Islet of Langerhans (tissue), 1 donor: ENCODE data around the gene CDH2.

ENCODE experiments used
- FAIRE-seq: peaks from one replicate; lab custom pipeline; 2011; peaks lifted over from hg19 to GRCh38; lab: Jason Lieb, UNC

CDH2 gene

DNA sequence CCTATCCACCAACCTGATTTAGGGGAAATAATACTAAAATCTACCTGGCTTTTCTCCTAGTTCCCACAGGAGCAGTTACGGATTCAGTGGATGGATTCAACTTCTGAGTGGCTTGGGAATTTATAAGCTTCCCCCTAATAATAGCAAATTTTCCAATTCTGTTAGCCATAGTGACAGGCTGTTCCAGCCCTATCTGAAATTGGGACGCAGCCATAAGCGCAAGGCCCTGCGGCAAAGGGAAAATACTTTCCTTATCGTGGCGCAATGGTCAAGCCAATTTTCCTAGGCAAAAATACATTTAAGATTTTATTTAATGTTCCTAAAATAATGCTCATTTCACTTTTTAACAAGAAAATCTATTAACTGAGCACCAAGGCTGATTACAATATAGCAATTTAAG, 49.7 kb downstream of the CDH2 start:
- no peak for FAIRE-seq

DNA sequence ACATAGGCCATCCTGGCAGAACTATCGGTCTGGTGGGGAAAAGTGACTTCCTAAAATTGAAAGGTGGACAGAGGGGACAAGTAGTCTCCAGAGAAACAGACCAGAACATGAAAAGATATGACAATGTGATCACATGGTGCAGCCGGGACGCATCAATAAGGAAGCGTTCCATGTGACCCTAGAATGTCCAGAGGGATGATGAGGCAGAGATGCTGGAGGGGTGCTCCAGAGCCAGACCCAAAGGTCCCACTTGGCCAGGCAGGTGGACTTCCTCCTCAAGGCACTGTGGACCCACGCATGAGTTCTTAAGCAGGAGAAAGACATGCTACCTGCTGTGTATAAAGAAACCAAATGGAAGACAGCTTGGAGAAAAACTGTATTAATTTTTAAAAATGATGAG, 50.2 kb downstream of the CDH2 start:
- FAIRE-seq: no peak

DNA sequence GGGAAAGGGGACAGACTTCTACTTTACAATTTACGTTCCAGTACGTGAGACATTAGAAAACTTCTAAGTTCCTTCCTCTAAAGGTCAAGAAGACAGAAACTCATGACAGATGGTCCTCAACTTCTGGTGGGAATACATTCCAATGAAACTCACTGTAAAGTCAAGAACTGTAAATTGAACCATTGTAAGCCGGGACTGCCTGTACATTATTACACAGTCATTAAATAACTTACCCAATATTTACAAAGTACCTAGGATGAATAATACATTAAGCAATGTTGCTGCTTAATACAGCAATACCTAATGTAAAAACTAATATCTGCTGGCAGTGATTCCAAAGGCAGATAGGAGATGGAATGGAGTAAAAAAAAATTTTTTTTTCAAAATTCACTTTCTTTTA, 51.9 kb downstream of the CDH2 start:
- no peak for FAIRE-seq

DNA sequence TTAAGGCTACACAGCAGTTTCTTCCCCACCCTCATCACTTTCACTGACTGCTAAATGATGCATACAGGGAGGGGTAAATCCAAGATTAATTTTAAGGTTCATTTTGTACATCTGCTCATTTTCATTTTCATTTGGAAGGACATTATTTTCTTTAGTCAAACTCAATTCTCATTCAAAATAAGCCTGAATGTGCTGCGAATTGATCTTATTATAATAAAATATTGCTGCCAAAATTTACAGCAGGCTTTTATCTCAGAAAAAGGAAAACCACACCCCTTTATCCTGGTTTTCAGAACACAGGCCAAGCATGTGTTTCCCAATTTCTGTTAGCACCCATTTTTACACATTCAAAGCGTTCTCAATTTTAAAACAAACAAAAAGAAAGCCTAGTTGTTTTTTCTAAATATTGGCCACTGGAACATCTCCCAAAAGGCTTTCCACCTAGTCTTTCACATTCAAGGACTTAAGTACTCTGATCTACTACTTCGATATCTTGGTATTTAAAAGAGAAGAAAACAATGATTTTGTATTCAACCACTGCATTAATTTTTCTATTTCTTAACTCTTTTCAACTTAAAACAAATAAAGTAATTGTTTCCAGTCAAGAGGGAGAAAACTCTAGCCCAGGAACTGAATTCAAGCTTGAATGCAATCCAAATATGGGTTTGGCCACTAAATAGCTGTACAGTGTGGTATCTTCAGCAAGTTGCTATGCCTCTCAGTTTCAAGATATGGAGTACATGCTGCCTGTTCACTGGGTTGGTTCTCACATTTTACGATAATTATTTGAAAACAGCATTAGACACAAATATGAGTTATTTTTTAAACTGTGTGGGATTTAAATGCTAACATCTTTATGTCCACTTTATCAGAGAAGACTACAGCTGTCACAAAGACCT, 52.5 kb downstream of the CDH2 start:
- peak; percentile 82 for FAIRE-seq

DNA sequence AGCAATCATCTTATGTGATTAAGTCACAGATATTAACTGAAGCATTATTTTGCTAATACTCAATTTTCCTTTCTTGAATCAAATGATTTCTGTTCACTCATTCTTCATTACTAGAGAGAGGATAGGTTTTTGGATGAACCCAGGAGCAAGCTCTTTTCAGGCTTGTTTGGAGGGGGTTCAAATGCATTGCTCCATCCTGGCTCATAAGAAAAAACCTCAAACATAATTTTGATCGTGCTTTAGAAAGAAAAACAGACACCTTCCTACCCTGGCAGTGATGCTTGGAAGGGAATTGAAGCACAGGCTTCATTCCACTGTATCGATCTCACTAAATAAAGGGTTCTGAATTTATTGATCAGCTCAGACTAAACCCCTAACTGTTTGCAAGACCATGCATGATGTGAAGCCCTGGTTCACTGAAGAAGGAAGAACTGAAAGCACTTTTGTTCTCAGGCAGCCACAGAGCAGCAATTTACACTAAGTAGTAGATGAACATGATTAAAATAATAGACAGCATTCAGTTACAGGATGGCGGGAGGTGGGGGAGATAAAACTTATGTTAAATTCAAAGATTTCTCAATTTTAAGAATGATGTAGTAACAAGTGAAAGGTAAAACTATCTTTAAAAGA, 53.4 kb downstream of the CDH2 start:
- no peak for FAIRE-seq

DNA sequence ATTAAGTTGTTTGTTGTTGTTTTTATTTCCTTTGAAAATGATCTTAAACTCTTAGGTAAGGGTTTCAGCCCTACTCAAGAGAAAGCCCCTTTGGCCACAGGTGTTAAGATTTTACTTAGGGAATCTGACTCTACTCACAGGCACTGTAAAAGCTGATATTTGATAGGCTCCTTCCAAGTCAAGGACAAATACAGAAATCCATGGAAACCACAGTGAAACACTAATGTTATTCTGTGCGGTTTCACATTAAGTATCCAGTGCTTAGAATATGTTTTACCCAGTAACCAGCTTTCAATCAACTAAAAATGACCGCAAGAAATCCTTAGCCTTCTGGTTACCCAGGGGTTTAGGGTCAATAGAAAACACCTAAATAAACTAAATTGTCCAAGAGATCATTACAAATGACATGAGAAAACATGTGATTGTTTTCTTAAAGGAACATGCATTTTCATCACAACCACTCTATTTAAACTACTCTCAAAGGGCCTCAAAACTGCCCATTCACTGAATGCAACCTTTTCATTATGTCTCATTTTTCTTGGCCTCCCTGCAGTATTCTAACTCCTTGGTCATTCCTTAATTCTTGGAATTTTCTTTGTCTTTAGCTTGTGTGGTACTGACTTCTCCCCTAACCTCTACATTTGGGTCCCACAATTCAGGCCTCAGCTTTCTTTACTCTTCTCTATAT, 56.0 kb downstream of the CDH2 start:
- FAIRE-seq: no peak

DNA sequence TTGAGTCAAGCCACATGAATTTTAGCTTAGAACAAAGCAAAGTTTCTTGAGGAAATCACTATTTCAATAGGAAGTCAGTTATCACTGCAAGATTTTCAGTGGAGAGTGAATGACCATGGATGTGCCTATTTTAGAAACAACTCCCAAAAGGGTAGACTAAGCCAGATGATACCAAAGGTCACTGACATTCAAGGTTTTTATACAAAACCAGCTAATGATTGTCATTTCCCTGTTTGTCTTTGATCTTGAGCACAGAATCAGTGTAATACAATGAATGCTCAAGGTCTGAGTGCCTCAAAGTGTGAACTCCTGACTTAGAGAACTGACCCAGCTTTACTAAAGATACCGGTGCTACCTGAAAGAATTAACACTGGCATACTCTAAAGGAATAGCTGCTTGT, 60.5 kb downstream of the CDH2 start:
- FAIRE-seq: no peak

DNA sequence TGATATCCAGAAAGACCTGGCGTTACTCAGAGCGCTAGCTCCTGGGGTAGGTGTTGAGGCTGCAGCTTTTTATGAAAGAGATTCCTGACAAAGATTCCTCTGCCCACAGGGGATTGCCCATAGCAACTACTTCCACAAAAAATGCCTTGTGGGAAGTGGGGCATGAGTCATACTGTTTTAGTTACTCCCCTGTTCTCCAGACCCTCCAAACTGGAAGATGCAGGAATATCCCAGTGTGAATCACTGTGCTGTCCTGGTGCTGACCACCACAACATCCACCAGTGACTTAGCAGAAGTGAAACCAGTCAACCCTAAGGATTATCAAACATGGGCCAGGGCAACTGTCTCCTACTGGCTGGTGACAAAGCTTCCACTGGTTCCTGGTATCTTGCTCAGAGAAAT, 61.8 kb downstream of the CDH2 start:
- FAIRE-seq: no peak

DNA sequence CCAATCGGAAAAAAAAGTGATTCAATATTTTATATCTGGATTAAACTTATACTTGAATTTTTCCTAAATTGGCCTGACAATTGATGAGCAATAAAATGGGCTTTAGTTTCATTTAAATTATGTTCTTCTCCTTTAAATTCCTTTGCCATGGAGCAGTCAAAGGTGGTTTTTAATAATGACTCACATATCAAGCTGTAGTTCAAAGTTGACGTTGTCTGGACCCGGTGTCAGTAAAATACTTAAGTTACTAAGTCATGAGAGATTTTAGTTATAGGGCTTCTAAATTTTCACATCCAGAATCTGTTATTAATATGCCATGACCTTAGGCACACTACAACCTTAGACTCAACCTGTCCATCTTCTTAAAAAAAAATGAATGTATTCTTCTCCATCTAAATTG, 62.5 kb downstream of the CDH2 start:
- peak; percentile 85 for FAIRE-seq

DNA sequence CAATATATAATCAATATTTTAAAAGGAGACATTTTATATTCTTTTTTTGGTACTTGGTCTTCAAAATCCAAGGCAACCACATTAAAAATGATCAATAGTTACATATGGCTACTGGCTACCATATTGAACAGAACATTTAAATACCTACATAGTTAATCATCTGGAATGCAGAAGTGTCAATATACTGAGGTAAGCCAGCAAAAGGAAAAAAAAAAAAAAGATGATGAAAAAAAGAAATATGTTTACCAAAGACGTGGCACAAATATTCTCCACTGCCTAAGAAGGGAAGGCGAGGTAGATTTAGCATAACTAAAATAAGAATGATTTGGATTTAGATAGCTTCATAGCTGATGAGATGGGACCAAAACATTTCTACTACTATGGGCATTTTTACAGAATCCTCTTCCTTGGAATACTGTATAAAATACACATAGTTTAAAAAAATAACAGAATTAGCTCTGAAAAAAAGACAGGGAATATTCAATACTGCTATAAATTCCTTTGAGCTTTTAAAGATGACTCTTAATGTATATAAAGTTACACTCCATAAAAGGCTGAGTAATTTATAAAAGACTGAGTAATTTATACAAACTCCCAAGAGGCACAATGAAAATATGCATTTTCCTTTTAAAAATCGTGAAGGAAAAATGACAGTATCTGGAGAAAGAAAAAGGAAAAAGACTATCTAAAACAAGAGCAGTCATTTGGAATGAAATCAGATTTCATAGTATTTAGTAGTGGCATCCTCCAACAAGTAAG, 63.5 kb downstream of the CDH2 start:
- FAIRE-seq: no peak

DNA sequence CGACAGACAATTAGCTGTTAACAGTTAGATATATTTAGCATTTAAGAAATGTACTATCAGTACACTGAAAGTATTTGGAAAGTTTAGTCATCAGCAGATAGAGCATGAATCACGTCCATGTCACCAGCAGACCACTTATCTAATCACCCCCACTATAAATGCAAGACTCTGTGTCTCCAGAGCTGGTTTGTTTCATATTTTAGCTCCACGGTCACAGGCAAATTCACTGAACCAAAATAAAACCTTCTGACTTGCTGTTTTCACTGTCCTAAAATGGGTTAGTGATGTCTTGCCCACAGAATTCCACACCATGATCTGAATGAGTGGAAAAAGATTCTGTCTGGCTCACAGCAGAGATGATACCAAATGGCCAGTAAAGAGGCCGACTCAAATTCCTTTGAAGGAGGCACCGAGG, 64.9 kb downstream of the CDH2 start:
- no peak for FAIRE-seq

DNA sequence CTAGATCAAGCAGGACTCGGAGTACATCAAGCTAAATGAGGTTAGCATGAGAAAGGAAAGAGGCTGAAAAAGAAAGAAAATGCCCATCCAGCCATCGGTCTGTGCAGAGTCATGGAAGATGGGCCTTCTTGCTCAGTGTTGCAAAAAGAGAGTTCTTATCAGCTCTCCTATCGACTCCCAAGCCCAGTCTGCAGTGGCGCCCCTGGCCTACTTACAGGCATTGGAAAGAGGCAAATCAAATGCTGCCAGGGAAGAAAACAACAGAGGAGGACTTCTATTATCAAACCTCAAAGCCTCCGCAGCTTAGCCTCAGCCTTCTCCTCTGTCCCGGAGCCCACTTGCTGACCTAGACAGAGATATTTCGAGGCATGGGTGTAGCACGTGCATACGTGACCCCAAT, 66.0 kb downstream of the CDH2 start:
- FAIRE-seq: no peak

DNA sequence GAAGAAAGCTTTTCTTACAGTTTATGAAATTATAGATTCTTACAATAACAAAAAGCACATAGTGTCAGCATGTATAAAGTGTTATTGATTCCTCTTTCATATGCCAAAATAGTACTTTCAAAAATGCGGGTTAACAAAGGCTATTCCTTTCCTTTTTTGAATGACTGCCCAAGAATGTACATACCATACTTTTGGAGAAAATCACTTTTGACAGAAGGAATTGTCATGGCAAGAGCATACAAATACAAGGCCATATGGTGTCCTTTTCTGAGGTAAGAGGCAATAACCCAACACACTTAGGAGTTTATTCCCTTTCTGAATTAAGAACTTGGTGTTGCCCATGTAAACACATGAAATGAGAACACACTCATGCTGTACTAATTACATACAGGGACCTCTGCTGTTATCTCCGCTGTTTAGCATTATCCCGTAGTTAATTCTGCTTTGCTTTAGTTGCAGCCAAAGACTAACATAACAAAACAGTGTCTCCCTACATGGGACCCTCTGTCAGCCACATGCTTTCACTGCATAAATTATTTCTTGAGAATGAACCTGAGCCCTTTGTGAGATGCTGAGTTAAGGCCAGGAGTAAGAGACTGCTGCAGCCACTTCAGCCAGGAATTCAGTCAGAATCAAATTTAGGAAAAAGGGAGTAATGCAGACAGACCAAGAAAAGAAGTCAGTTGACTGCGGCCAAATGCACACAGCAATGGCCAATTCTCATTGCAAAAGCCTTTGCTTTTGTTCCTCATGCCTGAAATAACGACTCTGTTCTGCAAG, 67.0 kb downstream of the CDH2 start:
- no peak for FAIRE-seq

DNA sequence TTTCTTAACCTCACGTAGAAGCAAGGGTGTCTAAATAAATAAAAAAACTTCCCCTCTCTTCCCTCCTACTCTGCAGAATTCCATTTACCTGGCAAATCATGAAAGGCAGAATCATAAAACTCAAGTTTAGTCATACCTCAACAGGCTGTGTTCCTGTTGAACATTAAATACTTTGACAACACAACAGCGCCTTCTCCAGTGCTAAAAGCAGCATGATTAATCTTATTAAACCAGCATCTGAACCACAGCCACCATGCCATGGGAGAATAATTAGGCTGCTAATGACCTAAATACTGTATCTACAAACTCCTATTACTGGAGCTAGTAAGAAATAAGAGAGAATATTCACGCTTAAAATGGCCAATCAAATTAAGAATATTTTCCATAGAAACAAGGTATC, 68.1 kb downstream of the CDH2 start:
- FAIRE-seq: peak; percentile 27

DNA sequence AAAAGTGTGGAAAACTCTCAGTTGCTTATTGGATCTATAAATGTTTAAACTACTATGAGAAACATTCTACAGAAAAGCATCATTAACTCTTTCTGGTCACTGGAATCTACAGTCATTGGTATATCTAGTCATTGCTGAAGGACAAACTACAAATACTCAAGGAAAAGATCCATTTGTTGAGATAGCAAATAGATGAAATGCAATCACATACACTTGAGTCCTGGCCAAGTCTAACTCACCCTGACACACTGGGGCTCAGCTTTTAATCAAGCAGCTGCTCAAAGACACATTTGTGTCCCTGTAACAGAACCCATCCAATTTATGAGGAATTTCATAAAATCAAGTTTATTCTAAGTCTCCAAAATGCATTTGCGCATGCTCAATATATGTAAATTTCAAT, 68.7 kb downstream of the CDH2 start:
- FAIRE-seq: no peak

DNA sequence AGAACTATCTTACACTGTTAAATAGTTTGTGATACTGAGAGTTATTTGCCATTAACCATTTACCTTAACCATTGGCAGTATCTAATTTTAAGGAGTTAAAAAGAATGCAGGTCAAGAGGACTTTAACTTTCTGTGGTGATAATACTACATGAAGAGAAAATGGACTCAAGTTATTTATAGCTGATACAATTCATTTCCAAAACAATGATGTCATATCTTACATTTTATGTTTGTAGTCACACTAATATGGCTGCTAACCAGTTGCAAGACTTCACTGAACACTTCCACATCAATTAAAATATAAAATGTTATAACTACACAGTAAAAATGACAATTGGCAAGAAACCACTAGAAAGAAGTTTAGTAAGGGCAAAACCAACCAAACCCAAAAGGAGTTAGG, 77.7 kb downstream of the CDH2 start:
- no peak for FAIRE-seq

DNA sequence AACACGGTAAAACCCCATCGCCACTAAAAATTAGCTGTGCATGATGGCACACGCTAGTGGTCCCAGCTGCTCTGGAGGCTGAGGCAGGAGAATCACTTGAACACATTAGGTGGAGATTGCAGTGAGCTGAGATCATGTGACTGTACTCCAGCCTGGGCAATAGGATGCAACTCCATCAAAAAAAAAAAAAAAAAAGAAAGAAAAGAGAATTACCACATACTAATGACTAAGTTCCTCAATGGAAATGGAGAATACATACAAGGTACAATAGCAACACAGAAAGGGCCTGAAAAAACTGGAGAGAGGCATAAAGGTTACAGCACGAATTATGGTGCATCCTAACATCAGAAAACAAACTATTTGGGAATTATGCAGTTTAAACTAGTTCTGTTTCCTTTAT, 81.3 kb downstream of the CDH2 start:
- FAIRE-seq: no peak

DNA sequence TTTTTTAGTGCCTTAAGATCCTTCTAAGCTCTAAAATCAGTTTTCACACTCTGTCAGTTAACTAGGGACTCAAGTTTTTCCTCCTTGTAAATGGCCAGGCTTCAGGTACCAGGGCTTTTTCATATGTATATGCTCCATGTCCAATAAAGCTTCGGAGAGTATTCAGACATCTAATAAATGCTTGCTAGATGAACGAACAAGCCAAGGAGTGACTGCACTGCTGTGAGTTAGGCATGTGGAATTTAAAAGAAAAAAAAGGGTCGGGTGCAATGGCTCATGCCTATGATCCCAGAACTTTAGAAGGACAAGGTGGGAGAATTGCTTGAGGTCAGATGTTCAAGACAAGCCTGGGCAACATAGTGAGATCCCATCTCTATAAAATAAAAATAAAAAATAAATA, 81.9 kb downstream of the CDH2 start:
- no peak for FAIRE-seq

DNA sequence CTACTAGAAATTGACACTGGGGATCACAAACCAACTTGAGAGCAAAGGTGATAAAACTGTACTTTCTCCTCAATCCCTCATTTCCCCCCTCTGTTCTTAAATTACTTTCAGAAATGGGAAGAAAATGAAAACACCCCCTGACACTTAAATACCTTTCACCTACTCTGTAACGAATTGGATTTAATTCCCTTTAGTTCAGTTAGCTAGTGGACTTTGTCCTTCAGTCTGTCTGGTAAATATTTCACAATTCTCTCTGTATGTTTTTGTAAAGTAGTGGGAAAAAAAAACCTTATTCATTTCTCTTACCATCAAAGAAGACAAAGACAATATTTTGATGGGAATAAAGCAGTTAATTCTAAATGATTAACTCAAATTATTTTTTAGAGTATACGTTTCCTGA, 85.7 kb downstream of the CDH2 start:
- no peak for FAIRE-seq

DNA sequence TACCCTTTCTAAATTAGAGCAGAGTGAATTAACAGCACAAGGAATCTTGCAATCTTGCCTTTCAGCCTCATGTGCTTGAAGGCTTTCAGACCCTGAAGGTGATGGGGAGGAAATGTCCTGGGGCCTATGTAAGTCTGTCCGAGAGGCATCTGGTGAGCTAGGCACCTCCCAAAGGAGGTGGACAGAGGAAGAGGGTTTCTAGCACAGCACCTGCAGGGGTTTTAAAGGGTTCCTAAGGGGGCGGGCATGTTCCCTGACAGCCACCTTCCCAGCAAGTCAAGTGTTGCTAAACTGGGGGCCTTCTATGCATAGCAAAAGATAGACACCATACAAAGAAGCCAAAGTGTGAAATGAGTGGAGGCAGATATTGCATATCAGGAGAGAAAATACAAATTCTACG, 88.5 kb downstream of the CDH2 start:
- no peak for FAIRE-seq

DNA sequence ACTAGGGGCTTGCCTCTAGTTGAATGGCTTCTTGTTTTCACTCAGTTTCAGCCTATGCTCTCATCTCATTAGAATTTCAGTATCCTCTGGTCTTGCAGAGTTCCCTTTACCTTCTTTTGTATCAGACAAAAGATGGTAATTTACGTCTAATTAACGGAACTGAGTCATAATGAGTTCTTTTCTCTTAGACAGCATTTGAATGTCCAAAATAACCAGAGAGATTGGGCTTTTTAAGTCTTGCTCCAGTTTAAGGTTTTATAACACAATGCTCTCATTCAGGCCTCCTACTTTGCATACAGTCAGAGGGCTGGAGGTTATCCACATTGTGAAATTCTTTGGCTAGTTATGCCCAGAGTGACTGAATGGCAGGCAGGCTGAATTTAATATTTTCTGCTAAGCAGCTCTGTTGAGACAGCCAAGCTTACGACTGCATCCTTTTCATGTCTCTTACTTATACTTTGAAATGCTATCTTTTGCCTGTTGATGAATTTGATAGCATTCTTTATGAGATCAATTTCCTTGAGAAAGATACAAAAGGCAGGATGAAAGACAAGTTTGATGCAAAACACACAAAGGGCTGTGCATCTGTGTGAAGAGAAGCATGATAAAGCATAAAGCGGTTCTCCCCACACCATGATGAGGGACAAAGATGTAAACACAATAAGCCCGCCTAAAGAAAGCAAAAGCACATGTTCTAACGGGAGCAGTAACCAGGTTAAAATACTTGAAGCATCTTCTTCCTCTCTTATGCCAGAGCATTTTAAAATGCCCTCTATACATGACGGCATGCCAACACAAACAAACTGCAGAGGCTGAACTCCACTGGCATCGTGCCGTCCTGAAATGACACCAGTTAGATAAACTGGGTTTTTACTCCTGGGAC, 90.0 kb downstream of the CDH2 start:
- FAIRE-seq: no peak
